BLaER1 (cell line): Measurements from ENCODE around the gene KRT35.

Source experiments
- H3K27ac ChIP-seq: shearing (Covaris generic); formaldehyde crosslinking; 2 replicates; pipeline ENCODE4 v1.8.1; 2022
- H3K27me3 ChIP-seq: shearing (Covaris generic); formaldehyde crosslinking; 2 replicates; pipeline ENCODE4 v1.8.1; 2022
- H3K36me3 ChIP-seq: shearing (Covaris generic); formaldehyde crosslinking; 2 replicates; pipeline ENCODE4 v1.8.1; 2022
- H3K4me1 ChIP-seq: shearing (Covaris generic); formaldehyde crosslinking; 2 replicates; pipeline ENCODE4 v1.8.1; 2022
- H3K4me2 ChIP-seq: shearing (Covaris generic); formaldehyde crosslinking; 2 replicates; pipeline ENCODE4 v1.8.1; 2022
- H3K4me3 ChIP-seq: shearing (Covaris generic); formaldehyde crosslinking; 2 replicates; pipeline ENCODE4 v1.8.1; 2022
- H3K9ac ChIP-seq: shearing (Covaris generic); formaldehyde crosslinking; 2 replicates; pipeline ENCODE4 v1.8.1; 2022
- H3K9me3 ChIP-seq: shearing (Covaris generic); formaldehyde crosslinking; 2 replicates; pipeline ENCODE4 v1.8.1; 2022
- H4K20me1 ChIP-seq: shearing (Covaris generic); formaldehyde crosslinking; 2 replicates; pipeline ENCODE4 v1.8.1; 2022
- Cebpa-rat ChIP-seq: shearing (Covaris generic); IDR thresholded peaks from 2 replicates; pipeline ENCODE4 v1.8.1; 2022

The KRT35 gene

DNA sequence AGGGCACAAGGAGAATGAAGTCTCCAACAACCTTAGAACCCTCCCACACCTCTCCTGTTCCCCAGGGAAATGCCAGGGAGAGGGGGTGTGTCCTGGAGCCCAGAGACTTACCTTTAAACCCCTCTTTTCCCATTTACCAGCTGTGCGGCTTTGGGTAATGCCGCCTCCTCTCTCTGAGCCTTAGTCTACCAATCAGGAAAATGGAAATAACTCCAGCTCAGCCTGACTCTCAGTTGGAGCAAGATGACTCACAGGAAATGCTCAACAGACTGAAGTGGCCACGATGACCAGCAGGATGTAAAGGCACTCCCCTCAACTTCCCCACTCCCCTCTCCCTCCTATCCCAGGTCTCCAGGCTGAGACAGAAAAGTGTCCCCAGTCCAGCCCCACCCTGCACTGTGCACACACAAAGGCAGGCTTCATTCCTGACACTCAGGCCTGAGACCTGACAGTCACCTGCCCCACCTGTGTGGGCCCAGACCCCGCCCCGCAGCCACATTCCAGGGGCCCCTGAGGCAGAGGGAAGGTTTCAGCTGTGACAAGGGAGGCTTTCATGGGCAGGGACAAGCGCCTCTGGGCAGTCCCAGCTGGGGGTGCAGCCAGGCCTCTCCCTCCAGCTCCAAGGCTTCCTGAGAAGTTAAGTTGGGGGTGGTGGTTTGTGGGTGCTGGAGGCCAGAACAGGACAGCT is 40.8 kb upstream of the KRT35 start:
- Histone ChIP-seq H3K9me3 (no peaks in the 10 kb centered on the region; the same call in 1 of the 2 replicates), H3K27me3 (peaks cover 4% of the 10 kb centered on the region), H3K9ac (no peak overlapping the region), H3K4me2 (no peak overlapping the region), H3K27ac (no peak overlapping the region), H3K36me3 (no peaks in the 10 kb centered on the region), H3K4me3 (no peak overlapping the region), H3K4me1 (no peaks in the 10 kb centered on the region), H4K20me1 (no peaks in the 10 kb centered on the region)
- no peak for TF ChIP-seq Cebpa-rat

DNA sequence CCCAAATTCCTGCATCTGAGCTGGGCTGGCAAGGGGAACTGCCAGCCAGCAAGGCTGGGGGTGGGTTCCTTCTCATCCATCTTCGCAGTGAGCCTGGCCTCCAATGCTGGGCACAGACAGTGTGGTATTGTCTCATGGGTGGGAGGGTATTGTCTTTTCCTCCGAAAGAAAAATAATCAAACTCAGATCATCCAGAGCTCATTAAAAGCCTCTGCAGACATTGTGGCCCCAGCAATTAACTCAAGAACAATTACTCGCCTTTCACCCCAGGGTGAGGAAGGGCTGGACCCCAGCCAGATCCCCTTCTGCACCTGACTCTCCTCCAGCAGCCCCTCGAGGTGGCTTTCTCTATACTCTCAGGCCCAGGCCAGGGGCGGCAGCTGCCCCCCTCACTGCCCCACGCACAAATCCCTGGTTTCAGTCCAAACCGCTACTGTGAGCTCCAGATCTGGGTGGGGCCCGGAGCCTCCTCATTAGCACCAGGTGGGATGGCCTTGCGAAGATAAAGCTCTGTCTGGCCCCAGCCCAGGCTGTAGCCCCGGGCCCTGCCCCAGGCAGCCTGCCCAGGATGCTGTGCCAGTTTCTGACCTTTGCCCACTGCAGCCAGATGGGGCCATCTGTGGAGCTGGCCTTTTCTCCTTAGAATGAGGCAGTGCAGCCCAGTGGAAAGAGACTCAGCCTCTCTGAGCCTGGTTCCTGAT is 40.0 kb upstream of the KRT35 start:
- no peak overlapping the region for H3K9ac ChIP-seq
- no peak overlapping the region for H3K4me2 ChIP-seq
- H3K4me3 ChIP-seq: no peak overlapping the region
- no peak for TF ChIP-seq Cebpa-rat
- no peaks in the 10 kb centered on the region for H3K36me3 ChIP-seq
- H3K27me3 ChIP-seq: no peaks in the 10 kb centered on the region
- H3K27ac ChIP-seq: no peak overlapping the region
- no peaks in the 10 kb centered on the region for H4K20me1 ChIP-seq
- H3K4me1 ChIP-seq: no peaks in the 10 kb centered on the region
- H3K9me3 ChIP-seq: no peaks in the 10 kb centered on the region

DNA sequence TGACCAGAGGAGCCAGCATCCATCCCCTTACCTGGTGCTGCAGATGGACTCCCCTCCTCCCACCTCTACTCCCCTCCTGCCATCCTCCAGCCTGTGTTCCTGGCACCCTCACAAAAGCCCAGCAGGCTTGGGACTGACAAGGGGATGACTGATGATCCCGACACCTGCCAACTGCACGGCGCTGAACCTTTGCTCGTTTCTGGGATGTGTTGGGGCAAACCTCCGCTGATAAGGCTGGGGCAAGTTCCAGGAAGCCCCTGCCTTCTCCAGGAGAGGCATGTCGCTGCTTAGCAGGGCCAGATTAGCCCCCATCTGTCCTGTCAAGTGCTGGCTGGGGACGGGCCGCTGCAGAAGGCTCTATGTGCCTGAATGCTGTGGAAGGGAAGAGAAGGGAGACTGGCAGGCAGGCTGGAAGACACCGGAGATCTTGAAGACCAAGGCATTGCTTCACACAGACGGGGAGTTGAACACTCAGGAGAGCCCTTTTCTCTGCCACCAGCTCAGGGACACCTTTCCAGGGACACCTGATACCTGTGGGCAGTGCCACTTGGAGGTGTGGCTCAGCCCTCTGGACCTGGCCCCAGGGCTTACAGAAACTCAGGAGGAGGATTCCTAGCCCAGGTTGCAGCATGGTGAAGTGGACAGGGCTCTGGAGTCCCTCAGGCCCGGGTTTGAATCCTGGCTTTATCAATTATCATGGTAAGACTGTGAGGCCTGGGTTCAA is 38.7 kb upstream of the KRT35 start:
- no peak overlapping the region for H3K9ac ChIP-seq
- no peaks in the 10 kb centered on the region for H3K4me1 ChIP-seq
- H3K4me2 ChIP-seq: no peak overlapping the region
- H3K4me3 ChIP-seq: no peak overlapping the region
- no peaks in the 10 kb centered on the region for H3K27me3 ChIP-seq
- no peak for TF ChIP-seq Cebpa-rat
- no peak overlapping the region for H3K27ac ChIP-seq
- H3K36me3 ChIP-seq: no peaks in the 10 kb centered on the region
- H3K9me3 ChIP-seq: no peaks in the 10 kb centered on the region
- H4K20me1 ChIP-seq: no peaks in the 10 kb centered on the region

DNA sequence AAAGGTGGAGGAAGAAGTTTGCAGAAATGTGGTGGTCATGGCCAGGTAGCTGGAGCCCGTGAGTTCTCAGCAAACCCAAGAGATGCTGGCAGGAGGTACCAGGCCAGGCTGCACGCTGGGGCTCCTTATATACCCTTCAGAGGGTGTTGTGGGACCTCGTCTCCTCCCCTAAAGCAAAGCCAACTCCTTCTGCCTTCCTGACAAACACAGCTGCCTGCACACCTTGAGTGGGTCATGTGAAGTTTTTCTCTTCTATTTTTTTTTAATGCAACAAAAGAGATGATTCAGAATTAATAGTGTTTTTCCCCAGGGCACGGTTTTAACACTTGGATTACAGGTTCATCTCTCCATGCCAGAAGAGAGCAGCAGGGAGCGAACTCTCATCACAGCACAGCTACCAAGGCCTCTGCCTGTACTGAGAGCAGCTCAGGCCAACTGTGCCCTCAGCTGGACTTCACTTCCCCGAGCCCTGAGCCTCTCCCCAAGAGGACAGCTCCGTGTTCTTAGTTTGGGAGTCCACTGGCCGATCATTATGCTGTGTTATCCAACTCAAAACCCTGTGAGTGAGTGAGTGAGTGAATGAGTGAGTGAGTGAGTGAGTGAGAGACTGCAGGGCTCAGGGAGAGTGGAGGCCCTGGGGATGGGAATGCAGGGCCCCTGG is 38.0 kb upstream of the KRT35 start, which contains the start of gene KRT15:
Gene KRT15, minus strand, starts transcription at position 102 of the 661 bp plus-strand sequence. Its CDS starts 63 bp downstream, at position 39.
- no peak within 1 kb of the TSS for H3K9ac ChIP-seq
- no peak for TF ChIP-seq Cebpa-rat
- H3K4me2 ChIP-seq: no peak within 1 kb of the TSS
- H3K27ac ChIP-seq: no peak within 1 kb of the TSS
- H3K27me3 ChIP-seq: no peaks in the 10 kb centered on the region
- H3K36me3 ChIP-seq: no peaks in the 10 kb centered on the region
- no peaks in the 10 kb centered on the region for H4K20me1 ChIP-seq
- no peaks in the 10 kb centered on the region for H3K4me1 ChIP-seq
- no peak within 1 kb of the TSS for H3K4me3 ChIP-seq
- H3K9me3 ChIP-seq: no peaks in the 10 kb centered on the region

DNA sequence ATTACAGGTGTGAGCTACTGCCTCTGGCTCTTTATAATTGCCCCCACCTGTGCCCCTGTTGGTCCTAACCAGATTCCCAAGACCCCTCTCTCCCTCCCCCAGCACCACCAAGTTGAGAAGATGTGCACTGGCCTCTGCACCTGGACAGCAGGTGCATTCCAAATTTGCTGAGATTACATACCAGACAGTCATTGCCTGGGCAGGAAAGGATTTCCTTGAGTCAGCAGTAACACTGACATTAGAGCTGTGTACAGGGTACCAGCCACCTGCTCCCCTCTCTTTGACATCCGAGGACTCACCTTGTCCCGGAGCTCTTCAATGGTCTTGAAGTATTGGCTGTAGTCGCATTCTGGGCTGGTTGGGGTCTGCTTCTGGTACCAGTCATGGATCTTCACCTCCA is 37.1 kb upstream of the KRT35 start:
- Histone ChIP-seq H3K4me3 (no peak overlapping the region), H3K27me3 (no peaks in the 10 kb centered on the region), H3K4me2 (no peak overlapping the region), H3K36me3 (no peaks in the 10 kb centered on the region), H3K9me3 (no peaks in the 10 kb centered on the region), H3K9ac (no peak overlapping the region), H3K4me1 (no peaks in the 10 kb centered on the region), H3K27ac (no peak overlapping the region), H4K20me1 (no peaks in the 10 kb centered on the region)
- no peak for TF ChIP-seq Cebpa-rat

DNA sequence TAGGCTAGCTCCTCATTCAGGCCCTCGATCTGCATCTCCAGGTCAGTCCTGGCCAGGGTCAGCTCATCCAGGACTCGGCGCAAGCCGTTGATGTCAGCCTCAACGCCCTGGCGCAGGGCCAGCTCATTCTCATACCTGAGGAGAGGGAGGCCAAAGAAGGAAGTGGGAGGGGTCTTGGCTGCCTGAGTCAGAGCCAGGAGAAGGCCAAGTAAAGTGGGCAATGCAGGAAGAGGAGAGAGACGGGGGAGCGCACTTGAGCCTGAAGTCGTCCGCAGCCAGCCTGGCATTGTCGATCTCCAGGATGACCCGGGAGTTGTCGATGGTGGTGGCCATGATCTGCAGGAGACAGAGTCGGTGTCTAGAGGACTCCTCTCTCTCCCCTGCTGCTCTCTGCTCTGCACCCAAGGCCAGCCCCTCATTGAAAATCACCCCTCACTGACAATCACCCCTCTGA is 35.9 kb upstream of the KRT35 start:
- no peaks in the 10 kb centered on the region for H3K9me3 ChIP-seq
- H3K9ac ChIP-seq: no peak overlapping the region
- no peaks in the 10 kb centered on the region for H3K27me3 ChIP-seq
- H3K4me1 ChIP-seq: no peaks in the 10 kb centered on the region
- no peak overlapping the region for H3K27ac ChIP-seq
- no peaks in the 10 kb centered on the region for H3K36me3 ChIP-seq
- H3K4me3 ChIP-seq: no peak overlapping the region
- TF ChIP-seq Cebpa-rat: no peak
- no peaks in the 10 kb centered on the region for H4K20me1 ChIP-seq
- no peak overlapping the region for H3K4me2 ChIP-seq

DNA sequence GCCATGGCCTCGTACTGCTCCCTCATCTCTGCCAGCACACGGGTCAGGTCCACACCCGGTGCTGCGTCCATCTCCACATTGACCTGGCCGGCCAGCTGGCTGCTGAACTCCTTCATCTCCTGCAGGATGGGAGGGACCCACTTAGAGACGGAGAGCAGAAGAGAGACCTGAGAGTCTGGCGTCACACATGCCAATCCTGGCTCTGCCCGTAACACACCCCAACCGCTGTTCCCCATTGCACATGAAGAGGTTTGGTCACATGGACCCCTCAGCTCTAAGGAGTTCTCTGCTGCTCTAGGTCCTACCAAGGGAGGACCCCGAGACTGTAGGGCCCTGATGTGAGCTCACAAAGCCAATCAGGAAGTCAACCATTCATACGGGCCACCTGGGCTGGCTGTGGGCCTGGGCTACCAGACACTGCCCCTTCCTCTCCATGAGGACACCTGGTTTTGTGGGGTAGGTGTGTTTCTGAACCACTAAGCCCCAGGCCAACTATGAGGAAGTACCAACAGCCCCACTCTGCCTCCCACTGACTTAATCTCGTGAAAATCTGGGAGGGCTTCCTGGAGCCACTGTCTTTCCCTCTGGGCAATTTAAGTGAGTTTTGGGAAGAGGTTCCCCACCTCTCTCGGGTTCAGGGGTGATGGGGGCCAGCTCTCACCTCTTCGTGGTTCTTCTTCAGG is 35.3 kb upstream of the KRT35 start:
- H3K9ac ChIP-seq: no peak overlapping the region
- TF ChIP-seq Cebpa-rat: no peak
- H3K9me3 ChIP-seq: no peaks in the 10 kb centered on the region
- H3K4me2 ChIP-seq: no peak overlapping the region
- H4K20me1 ChIP-seq: no peaks in the 10 kb centered on the region
- H3K4me1 ChIP-seq: no peaks in the 10 kb centered on the region
- H3K27ac ChIP-seq: no peak overlapping the region
- no peaks in the 10 kb centered on the region for H3K36me3 ChIP-seq
- H3K4me3 ChIP-seq: no peak overlapping the region
- H3K27me3 ChIP-seq: no peaks in the 10 kb centered on the region

DNA sequence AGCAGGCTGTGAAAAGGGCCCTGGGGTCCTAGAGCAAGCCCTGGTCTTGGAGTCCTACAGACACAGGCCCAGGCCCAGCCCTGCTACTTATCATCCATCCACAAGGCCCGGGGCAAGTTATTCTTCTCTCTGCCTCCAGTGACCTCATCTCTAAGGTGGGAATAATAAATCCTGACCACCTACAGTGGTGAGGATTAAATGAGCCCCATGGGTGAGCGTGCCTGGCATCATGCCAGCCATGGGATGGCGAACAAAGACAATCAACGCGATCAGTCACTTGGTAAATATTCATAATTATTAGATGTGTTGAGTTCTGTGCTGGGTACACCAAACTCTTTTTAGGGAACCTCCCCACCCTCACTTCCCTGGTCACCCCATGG is 32.2 kb upstream of the KRT35 start:
- H3K4me3 ChIP-seq: no peak overlapping the region
- no peaks in the 10 kb centered on the region for H4K20me1 ChIP-seq
- H3K9ac ChIP-seq: no peak overlapping the region
- H3K27me3 ChIP-seq: no peaks in the 10 kb centered on the region
- H3K4me2 ChIP-seq: no peak overlapping the region
- TF ChIP-seq Cebpa-rat: no peak
- H3K36me3 ChIP-seq: no peaks in the 10 kb centered on the region
- H3K27ac ChIP-seq: no peak overlapping the region
- no peaks in the 10 kb centered on the region for H3K4me1 ChIP-seq
- H3K9me3 ChIP-seq: no peaks in the 10 kb centered on the region

DNA sequence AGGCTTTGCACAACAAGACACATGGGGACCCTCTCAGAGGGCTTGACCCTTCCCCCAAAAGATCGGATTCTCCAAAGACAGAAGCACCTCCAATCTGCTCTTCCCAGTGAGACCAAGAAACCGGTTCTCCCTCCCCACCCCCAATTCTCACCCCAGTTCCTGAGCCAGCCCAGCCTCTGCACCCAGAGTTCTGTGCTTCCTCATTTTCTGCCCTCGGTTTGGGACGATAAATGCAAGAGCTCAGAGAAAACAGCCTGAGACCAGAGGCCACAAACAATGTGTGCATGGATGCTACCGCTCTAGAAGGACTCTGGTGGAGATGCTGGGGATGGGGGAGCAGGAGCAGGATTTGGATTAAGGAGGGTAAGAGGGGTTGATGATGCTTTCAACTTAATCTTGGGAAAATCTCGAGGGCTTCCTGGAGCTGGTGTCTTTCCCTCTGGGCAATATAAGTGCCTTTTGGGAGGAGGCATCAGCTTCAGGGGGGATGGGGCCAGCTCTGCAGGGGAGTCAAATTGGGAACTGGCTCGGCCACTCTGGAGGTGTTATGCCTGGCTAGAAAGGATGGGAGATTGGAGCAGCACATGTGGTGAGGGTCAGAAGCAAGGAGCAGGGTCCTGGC is 31.7 kb upstream of the KRT35 start:
- H3K9me3 ChIP-seq: no peaks in the 10 kb centered on the region
- H3K9ac ChIP-seq: no peak overlapping the region
- no peak overlapping the region for H3K4me3 ChIP-seq
- H3K27me3 ChIP-seq: no peaks in the 10 kb centered on the region
- H3K4me2 ChIP-seq: no peak overlapping the region
- H3K4me1 ChIP-seq: no peaks in the 10 kb centered on the region
- H3K27ac ChIP-seq: no peak overlapping the region
- no peaks in the 10 kb centered on the region for H3K36me3 ChIP-seq
- TF ChIP-seq Cebpa-rat: no peak
- H4K20me1 ChIP-seq: no peaks in the 10 kb centered on the region
